ENCODE measurements around the gene C1QTNF7.

C1QTNF7 gene

DNA sequence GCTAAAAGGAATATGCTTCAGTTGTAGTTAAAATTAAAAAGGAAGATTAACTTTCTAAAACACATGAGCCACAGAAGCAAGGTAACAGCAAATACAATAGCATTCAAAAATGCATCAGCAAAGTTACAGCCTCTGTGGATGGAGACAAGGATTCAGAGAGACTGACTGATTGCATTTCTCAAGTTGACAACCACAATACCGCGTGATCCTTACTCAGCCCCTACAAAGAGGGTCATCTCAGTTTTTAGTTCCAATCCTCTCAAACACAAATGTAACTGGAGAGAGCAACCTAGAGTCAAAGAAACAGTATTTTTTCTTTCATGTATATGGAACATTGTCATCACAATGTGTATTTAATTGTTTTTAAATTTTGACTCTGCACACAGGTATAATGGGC, 14.2 kb upstream of the C1QTNF7 start:
- DNase-seq (ENCODE audit: low read depth in 2 of 2), result no peak

DNA sequence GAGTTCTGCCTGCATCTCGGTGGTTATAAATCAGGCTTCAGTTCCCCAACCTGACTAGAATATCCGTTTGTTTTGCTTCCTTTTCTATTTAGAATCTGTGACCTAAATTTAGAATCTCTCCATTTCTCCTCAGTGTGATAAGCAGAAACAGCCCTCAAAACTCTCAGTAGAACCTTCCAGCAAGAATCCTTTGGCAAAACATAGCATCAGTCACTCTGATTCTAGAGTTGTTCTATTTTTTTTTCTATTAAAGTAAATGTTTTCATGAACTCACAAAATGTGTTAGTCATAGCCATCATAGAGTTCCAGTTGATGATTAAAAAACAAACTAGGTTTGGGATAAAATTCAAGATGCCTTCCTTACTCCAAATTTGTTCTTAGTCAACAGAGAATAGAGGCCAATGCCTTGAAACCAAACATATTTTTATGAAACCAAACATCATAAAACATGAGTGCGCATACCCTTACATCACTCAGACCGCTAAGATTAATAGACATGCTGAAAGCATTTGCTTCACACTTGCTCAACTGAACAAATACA, 13.2 kb upstream of the C1QTNF7 start:
- no peak for DNase-seq (ENCODE audit: low read depth in 2 of 2)

DNA sequence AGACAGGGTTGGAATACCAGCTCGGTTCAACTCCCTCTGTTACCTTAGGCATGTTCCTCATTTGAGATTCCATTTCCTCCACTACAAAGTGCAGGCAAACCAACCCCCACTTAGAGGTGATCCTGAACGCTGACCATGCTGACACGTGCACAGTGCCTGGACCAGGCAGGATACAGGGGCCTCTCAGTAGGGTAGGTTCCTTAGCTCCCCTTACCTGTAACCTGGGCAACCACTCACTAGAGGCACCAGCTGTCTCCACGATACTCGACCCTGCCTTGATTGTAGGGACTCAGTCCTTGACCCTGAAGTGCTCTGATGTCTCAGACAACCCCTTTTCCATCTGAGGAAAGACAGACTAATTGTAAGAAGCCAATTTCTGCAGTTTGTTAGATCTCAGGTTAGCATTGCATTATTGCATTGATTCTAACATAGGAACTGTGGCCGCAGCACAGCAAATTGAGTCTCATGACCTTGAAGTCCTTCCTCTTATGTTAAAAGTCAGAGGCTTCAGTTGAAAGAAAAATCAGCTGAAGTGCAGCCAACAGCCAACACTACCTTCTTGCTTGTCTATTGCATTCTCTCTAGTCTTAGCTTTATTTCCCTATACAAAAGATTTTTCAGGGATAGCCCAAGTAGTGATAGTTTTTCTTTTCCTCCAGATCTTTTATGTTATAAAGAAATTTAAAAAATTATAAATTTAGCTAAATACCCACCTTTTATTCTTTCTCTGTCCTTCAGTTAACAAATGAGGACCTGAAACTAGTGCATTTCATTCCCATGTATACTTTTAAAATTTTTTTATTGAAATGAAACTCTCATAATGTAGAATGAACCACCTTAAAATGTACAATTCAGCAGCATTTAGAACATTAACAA, 11.2 kb upstream of the C1QTNF7 start:
- no peak for DNase-seq (ENCODE audit: low read depth in 2 of 2)

DNA sequence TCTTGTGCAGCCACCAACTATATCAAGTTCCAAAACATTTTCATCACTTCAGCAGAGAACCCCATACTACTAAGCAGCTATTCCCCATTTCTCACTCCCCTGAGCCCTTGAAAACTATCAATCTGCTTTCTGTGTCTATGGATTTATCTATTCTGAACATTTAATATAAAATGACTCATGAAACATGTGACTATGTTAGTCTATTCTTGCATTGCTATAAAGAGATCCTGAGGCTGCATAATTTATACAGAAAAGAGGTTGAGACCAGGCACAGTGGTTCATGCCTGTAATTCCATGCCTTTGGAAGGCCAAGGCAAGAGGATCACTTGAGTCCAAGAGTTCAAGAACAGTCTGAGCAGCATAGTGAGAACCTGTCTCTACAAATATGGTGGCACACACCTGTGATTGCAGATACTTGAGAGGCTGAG, 10.6 kb upstream of the C1QTNF7 start:
- DNase-seq (ENCODE audit: low read depth in 2 of 2), result no peak

DNA sequence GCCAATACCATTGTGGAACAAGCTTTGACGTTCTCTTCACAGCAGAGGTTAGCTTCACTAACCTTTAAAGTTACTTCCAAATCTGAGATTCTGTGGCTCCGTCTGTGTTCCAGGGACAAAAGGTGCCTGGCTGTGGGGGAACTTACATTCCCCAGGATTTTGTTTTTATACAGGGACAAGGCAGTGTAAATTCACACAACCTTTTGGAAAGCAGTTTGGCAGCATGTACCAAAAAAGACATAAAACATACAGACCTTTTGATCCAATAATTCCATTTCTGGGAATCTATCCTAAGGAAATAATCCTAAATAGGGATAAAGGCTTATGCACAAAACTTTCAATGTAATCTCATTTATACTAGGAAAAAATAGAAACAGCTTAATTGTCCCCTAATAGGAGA, 8.9 kb upstream of the C1QTNF7 start:
- DNase-seq (ENCODE audit: low read depth in 2 of 2), result no peak

DNA sequence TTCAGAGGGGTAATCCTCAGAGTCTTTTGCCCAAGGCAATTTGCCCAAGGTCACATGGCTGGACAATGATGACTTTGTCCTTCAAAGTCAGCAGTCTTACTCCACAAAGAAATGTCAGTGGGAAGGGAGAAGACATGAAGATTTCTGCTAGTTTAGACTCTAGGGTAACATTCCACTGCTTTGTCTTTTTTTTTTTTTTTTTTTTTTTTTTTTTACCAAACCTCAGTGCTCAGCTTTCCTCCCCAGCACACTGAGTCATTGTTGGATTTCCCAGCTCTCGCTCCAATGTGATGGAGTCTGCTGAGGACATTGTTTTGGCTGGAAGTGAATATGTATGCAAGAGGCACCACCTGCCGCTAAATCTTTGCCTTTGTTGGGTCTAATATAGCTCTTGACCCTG, 7.2 kb upstream of the C1QTNF7 start:
- no peak for DNase-seq (ENCODE audit: low read depth in 2 of 2)

DNA sequence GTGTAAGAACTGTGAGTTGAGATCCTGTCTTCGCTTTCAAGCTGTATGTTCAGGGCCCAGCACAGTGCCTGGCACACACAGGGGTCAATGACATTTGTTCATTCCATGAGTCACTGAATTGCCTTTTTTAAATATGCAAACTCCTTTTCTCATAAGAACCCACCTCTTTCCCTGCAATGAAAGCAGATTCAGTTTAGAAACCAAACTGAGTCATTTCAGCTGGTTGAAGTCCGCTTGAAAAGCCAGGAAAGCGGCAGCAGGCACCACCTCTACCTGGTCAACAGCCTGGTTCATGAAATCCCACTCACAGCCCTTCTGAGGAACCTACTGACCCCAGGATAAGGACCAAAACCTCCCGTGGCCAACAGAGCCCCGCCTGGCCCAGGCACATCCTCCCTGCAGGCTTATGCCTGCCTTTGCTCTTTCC, 4.5 kb upstream of the C1QTNF7 start:
- DNase-seq (ENCODE audit: low read depth in 2 of 2), result no peak

DNA sequence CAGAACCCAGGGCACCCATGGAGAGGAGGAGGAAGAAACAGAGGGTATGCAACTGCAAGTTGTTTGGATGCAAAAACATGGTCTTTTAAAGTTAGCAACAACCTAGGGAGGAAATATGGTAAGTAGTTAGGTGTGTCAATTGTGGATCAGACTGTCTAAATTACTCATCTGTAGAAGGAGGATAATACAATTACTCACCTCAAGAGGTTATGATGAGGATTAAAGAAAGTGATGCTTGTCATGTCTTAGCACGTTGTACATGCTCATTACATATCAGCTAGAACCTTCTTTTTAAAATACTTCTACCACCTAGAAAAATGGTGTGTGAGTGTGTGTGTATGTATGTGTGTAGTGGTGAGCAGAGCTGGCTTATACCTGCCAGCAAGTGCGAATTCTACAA, 2.3 kb upstream of the C1QTNF7 start:
- DNase-seq (ENCODE audit: low read depth in 2 of 2), result no peak

DNA sequence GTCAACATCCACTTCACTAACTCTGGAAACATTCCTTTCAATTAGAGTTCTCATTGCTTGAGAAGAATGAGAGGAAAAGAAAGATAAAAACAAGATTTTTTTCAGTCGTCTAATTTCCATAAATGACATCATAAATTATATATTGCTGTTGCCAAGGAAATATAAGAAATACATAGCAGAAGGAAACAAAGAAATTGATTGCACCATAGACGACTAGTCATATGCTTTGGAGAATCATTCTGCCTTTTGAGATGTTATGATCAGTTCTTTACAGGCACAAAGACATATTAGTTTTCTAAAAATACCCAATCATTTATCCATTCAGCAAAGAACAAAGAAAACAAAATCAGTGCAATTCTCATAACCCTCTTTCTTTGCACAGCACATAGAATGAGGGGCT, 672 bp upstream of the C1QTNF7 start:
- no peak for DNase-seq (ENCODE audit: low read depth in 2 of 2)

DNA sequence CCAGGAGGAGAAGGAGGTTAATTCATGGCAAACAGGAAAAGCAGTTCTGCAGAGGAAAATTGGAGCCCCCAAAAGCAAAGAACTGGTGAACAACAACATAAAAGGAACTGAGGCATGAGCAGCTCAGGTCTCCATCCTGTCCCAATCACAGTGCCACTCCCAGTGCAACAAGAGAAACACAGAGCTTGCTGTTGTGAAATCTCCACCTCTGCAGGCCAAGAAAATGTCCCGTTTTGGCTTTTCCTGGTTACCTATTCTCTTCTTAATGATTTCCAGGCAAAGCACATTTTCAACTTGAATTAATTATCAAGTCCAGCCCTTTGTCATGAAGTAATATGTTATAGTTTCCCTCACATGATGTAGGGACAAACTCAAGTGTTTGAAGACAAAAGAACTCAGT, 778 bp downstream of the C1QTNF7 start:
- DNase-seq (ENCODE audit: low read depth in 2 of 2), result no peak

DNA sequence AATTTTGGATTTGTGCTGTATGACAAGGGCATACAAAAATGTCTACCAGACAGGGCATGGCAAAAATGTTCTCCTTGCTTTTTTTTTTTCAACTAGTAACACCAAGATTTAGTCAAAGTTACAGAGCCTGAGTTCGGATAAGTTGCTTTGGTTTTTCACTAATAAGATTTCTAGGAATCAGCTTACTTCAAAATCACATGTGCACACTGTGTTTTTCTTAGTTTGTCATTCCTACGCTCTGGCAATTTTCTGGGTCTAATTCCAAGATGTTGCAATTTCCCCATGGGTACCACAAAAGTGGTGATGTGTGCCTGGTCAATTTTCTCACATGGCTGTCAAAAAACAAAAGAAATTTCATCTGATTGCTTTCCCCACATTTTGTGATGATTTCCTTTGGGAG, 6.3 kb downstream of the C1QTNF7 start:
- no peak for DNase-seq (ENCODE audit: low read depth in 2 of 2)

DNA sequence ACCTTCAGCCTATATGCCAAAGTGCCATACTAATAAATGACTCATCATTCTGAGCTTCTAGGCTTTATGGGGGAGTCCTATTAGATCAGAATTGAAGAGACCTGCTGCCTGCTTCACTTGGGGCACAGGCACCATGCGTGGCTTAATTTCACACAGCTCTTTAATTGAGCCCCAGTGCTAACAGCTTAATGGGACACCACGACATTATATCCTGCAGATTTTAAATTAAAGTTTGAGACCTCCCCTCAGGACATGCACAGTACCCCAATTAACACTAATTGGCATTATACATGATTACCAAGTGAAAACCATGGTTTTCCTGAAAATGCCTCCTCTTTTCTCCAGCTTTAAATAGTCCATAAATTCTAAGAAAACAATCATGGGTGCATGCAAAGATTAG, 6.8 kb downstream of the C1QTNF7 start:
- DNase-seq (ENCODE audit: low read depth in 2 of 2), result no peak

DNA sequence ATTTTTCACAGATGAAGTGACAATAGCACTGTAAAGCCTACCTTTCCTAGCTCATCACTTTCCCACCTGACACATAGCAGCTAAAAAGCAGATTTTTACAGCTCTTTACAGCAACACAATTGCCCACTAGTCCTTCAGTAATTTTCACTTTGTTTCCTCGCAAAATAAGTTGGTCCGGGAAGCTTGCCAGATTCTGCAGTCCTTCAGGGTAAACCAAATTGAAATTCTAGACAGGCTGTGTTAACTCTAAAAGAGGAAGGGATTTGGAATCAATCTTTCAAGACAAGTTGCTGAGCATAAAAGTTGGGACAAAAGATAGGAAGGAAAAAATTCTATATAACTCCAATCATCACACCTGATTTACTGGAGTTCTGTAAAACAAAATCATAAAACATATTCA, 8.7 kb downstream of the C1QTNF7 start:
- DNase-seq (ENCODE audit: low read depth in 2 of 2), result no peak

DNA sequence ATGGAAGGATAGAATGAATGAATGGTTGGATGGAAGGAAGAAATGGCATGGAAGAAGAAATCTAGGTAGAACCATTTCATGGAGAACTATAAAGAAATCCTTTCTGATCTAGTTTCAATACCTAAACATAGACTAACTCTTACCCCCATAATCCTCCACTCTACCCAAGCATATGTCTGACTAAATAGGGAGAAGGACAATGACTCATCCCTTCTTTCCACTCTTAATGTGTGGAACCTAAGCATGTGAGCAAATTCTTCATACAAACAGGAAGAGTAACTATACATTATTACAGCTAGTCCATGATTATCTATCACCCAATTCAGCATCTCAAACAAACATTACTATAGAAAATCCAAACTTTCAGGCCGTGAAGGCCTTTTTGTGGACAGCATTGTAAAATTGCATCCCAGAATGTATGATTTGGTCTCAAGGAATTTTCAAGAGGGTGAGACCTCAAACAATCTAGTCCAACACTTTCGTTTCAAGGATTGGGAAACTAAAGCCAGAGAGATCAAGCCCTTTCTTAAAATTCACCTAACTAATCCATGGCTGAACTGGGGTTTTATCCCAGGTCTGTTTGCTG, 11.2 kb downstream of the C1QTNF7 start:
- no peak for DNase-seq (ENCODE audit: low read depth in 2 of 2)

DNA sequence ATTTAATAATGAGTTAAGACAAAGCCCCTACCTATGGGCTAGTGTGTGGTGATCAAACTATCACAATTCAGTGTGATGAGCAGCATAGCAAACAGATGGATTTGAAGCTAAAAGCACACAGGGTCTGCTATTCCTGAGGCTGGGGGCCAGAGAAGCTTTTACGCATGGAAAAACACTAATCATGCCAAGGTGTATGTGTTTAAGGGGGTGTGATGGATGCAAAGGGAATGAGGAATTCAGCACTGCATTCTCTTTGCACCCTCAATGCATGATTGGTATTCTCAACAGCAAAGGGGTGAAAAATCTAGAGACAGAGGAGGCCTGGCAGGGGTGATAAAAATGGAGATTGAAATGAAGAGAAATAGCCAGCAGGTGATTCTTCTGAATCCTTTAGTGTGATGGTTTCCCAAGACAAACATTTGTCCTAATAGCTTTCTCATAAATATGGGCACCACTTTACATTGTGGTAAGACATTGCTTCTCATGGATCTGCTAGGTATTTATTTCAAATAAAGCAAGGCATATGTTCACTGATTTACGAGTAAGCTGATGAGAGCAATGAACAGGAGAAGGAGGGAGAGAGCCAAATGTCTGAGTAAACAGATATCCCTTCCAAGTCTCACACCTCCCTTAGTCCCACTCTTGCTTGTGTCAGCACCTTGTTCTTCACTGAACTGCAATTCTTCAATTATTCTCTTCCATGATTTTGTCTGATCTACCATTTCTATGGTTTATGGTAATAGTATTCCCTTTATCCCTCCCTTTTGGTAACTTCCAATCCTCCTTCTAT, 15.7 kb downstream of the C1QTNF7 start:
- DNase-seq (ENCODE audit: low read depth in 2 of 2), result no peak

DNA sequence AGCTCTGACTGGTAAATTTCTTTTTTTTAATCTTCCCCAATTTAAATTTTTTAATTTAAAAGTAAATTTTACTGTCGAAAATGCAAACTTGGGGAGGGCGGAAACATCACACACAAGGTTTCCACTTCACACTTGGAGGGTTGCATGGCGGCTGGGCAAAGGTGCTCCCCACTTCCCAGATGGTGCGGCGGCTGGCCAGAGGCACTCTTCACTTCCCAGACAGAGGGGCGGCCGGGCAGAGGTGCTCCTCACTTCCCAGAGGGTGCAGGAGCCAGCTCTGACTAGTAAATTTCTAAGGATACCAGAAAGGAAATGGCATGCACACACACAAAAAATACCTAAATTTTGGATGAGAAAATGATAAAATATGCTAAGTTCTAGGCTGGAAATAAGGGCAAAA, 16.4 kb downstream of the C1QTNF7 start:
- DNase-seq (ENCODE audit: low read depth in 2 of 2), result no peak

DNA sequence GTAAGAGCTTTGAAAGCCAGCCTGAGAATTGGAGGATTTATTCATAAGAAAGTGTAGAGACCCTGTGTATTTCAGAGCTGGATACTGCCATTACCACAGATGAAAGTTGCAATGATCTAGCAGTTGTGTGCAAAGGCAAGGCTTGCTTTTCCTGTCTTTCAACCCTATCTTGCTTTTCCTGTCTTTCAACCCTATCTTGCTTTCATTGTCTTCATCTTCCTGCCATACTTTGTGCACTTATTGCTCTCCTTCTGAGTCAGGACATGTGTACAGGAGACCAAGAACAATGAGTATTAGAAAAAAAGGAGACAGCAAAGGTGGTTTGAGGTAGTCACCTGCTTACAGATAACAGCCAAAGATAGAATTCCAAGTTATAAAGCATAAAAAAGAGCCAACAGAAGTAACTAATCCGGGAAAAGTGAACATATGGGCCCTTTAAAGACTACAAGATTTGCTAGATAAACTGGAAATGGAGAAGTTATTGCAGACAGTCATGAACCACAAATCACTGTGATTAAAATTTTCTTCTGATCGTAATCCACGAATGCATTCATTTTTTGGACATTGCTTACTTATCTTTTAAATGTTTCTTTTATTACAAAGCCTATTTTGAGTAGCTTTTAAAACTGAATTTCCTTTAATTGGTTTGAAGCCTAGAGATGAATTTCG, 17.2 kb downstream of the C1QTNF7 start:
- no peak for DNase-seq (ENCODE audit: low read depth in 2 of 2)

DNA sequence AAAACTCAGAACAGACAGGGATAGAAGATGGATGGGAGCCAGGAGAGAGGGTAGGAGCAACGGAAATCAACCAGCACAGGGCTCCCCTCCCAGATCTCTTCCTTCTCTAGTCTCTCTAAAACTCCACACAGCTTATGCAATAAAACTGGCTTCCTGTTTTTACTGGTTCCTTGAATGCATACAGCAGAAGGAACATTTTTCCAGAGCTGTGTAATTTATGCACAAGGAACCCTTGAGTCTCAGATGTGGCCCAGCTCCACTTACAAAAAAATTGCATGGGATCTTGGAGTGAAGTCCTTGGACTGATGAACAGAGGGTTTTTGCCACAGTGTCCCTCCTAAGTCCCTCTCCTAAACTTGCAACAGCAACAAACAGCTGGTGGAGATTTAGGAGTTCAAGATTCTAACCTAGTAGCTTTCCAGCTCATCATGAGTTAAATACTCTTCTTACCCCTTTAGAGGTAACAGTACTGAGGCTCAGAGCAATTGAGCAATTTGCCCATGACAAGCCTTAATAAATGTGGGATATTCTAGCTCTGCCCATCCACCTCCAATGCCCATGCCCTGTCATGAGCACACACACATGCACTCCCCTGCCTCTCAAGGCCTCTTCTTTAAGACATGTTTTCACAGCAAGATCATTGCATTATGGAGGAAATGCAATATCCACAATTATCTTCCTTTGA, 23.5 kb downstream of the C1QTNF7 start:
- no peak for DNase-seq (ENCODE audit: low read depth in 2 of 2)

DNA sequence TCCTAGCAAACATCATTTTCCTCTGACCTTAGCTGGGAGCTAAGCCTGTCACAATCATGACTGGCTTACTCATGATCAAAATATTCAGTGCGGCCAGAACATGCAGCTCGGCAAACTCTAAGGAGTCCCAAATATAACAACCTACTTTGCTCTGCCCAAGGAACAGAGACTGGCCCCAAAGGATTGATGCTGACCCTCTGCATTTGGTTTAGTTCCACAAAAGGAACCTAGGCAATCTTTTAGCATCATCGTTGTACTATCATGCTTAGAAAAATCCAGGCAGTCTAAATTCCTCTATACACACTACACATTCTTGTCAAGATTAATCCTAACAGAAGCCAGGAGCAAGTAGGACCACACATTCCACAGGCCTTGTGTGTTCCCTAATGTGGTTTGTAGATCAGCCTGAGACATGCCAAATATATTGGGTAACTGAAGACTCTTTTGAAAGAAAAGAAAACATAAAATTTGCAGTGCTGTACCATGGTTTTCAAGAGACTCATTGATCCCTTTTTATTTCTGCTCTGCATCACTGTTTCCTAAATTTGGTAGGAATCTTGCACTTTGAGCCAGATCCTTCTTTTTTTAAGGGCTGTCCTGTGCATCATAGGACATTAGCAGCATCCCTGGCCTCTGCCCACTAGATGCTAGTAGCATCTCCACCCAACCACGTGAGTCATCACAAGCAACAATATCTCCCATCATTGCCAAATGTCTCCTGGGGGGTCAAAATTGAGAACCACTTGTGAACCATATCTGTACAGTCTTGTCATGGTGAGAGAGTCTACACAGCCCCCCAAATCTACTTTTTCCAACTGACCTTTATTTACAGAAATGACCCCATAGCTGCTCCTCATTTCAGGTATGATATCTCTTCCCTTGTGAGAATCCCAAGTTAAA, 24.3 kb downstream of the C1QTNF7 start:
- DNase-seq (ENCODE audit: low read depth in 2 of 2), result no peak

DNA sequence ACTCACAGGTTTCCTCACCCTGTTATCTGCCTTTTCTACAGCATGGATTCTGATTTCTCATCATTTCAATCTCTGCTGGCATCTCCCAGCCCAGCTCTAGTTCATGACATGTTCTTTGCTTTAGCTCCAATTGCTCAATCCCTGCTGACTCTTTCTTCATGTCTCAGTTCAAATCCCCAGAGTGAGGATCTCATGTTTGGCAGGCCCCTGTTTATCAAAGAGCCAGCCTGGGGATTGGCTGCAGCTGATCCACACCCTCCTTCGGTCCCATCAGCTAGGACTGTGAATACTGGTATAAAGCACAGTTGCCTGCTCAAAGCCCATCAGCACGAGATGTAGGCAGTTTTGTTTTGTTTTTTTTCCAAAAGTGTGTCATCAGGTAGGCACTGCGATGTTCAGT, 27.5 kb downstream of the C1QTNF7 start:
- DNase-seq (ENCODE audit: low read depth in 2 of 2), result no peak
